Fibroblast of villous mesenchyme (primary cell): ENCODE data around the gene ZFP37. TPM values are rescaled to one million over a fixed set of nuclear protein-coding genes. Genes with fewer than 3 reads are reported as not detected.

Source experiments
- DNase-seq: peaks from one replicate; pipeline ENCODE4 v3.0.0-alpha.2; 2010; ENCODE audit warnings: low read depth
- H3K4me3 ChIP-seq: 2 replicates; pipeline ENCODE4 v1.5.1; 2011; ENCODE audit warnings: low read depth, mild to moderate bottlenecking, low read length
- total RNA-seq: library from RNA; depleted of rRNA; stranded (reverse); fragments of >200 nt; gene quantifications from 2 replicates; pipeline ENCODE4 v1.2.3, GENCODE V29; 2012
- TF ChIP-seq, protein P1 (sequence below): IDR thresholded peaks from 2 replicates; pipeline ENCODE4 v1.5.1; 2012; ENCODE audit warnings: low read depth, mild to moderate bottlenecking, low read length; ENCODE audit not compliant: insufficient read depth

ZFP37 gene
- total RNA-seq, 1 donor: 2.6 TPM

DNA sequence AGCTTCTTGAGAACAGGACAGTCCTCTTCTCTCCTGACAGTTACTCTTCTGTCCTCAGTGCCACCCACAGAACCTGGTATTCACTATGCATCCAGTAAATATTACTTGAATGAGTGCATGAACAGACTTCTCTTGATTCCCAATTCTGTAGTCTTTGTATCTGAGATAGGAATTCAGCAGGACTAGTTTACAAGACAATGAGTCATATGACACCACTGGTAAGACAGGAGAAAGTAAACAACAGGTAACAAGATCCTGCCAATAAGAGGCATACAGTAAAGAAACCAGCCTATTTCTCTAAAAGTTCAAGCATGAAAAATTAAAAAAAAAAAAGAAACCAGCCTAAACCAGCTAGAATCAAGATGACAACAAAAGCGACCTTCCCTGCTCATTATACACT is 50.7 kb downstream of the ZFP37 start:
- TF ChIP-seq, protein P1, sequence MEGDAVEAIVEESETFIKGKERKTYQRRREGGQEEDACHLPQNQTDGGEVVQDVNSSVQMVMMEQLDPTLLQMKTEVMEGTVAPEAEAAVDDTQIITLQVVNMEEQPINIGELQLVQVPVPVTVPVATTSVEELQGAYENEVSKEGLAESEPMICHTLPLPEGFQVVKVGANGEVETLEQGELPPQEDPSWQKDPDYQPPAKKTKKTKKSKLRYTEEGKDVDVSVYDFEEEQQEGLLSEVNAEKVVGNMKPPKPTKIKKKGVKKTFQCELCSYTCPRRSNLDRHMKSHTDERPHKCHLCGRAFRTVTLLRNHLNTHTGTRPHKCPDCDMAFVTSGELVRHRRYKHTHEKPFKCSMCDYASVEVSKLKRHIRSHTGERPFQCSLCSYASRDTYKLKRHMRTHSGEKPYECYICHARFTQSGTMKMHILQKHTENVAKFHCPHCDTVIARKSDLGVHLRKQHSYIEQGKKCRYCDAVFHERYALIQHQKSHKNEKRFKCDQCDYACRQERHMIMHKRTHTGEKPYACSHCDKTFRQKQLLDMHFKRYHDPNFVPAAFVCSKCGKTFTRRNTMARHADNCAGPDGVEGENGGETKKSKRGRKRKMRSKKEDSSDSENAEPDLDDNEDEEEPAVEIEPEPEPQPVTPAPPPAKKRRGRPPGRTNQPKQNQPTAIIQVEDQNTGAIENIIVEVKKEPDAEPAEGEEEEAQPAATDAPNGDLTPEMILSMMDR: no peak
- no peak for DNase-seq
- no peak overlapping the region for H3K4me3 ChIP-seq

DNA sequence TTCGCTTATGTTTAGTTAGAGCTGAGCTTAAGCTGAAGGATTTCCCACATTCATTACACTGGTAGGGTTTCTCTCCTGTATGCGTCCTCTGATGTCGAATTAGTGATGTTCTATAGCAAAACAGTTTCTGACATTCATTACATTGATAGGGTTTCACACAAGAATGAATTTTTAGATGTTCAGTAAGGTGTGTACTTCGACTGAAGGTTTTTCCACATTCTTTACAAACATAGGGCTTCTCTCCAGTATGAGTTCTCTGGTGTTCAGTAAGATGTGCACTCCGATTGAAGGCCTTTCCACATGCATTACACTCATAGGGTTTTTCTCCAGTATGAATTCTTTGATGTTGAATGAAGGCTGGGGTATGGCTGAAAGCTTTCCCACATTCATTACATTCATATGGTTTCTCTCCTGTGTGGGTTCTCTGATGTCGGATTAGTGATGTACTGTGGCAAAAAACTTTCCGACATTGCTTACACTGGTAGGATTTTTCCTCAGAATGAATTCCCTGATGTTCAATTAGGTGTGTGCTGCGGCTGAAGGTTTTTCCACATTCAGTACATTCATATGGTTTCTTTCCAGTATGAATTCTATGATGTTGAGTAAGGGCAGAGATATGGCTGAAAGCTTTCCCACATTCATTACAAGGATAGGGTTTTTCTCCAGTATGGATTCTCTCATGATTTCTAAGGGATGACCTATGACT is 59.1 kb downstream of the ZFP37 start:
- no peak for DNase-seq
- H3K4me3 ChIP-seq: no peak overlapping the region
- TF ChIP-seq, protein P1: no peak

Other genes with a start within 250 kb of the ZFP37 start
- not detected in 2 replicates for gene SLC46A2, start 165.8 kb downstream of the ZFP37 start, total RNA-seq
- 0.64 and 2.2 TPM in 2 replicates for gene ZNF883, start 44.5 kb downstream of the ZFP37 start, total RNA-seq
- gene SLC31A2, start 94.3 kb upstream of the ZFP37 start, total RNA-seq: 11.6 and 23.3 TPM in 2 replicates
- 20.6 and 25.9 TPM in 2 replicates for gene FKBP15, start 164.6 kb upstream of the ZFP37 start, total RNA-seq
- gene SLC31A1, start 164.8 kb upstream of the ZFP37 start, total RNA-seq: 34.5 and 41.5 TPM in 2 replicates
- 35.8 and 61.3 TPM in 2 replicates for gene CDC26, start 218.8 kb upstream of the ZFP37 start, total RNA-seq
- gene PRPF4, start 218.9 kb upstream of the ZFP37 start, total RNA-seq: 21.3 and 36.3 TPM in 2 replicates
- gene RNF183, start 246.7 kb upstream of the ZFP37 start, total RNA-seq: not detected in 2 replicates